ENCODE measurements around the gene NATD1.

The NATD1 gene

GRCh38 chr17:21296097-21297025, 43.2 kb upstream of the NATD1 start:
- Histone ChIP-seq H3K36me3 (ENCODE audit: insufficient read depth, low read length) (peaks cover 7% of the 10 kb centered on the region; the same call in 1 of the 2 replicates), H2AFZ (ENCODE audit: low read length, unreplicated experiment) (no peak overlapping the region), H3K4me1 (ENCODE audit: control insufficient read depth, insufficient read depth, low read length, unreplicated experiment) (no peaks in the 10 kb centered on the region), H3K79me2 (ENCODE audit: control insufficient read depth, insufficient read depth, low read length, unreplicated experiment) (peaks cover 61% of the 10 kb centered on the region), H3K27ac (ENCODE audit: low read depth, low read length) (no peak overlapping the region), H3K27me3 (ENCODE audit: insufficient read depth, low read length) (no peaks in the 10 kb centered on the region), H3K4me3 (ENCODE audit: low read depth, low read length) (no peak overlapping the region)

GRCh38 chr17:21295036-21295952, 42.1 kb upstream of the NATD1 start:
- Histone ChIP-seq H3K27ac (ENCODE audit: low read depth, low read length) (no peak overlapping the region), H2AFZ (ENCODE audit: low read length, unreplicated experiment) (no peak overlapping the region), H3K79me2 (ENCODE audit: control insufficient read depth, insufficient read depth, low read length, unreplicated experiment) (peaks cover 70% of the 10 kb centered on the region), H3K36me3 (ENCODE audit: insufficient read depth, low read length) (peaks cover 5% of the 10 kb centered on the region; the same call in 1 of the 2 replicates), H3K4me3 (ENCODE audit: low read depth, low read length) (no peak overlapping the region), H3K27me3 (ENCODE audit: insufficient read depth, low read length) (no peaks in the 10 kb centered on the region), H3K4me1 (ENCODE audit: control insufficient read depth, insufficient read depth, low read length, unreplicated experiment) (peaks cover under 1% of the 10 kb centered on the region)

- Histone ChIP-seq H3K27me3 (ENCODE audit: insufficient read depth, low read length) (no peaks in the 10 kb centered on the region), H3K79me2 (ENCODE audit: control insufficient read depth, insufficient read depth, low read length, unreplicated experiment) (peaks cover 78% of the 10 kb centered on the region)
These were observed 41.3 kb upstream of the NATD1 start for GRCh38 chr17:21294321-21295035.

GRCh38 chr17:21293831-21294210, 40.6 kb upstream of the NATD1 start:
- Histone ChIP-seq H3K79me2 (ENCODE audit: control insufficient read depth, insufficient read depth, low read length, unreplicated experiment) (peaks cover 85% of the 10 kb centered on the region), H3K4me3 (ENCODE audit: low read depth, low read length) (no peak overlapping the region), H2AFZ (ENCODE audit: low read length, unreplicated experiment) (no peak overlapping the region), H3K4me1 (ENCODE audit: control insufficient read depth, insufficient read depth, low read length, unreplicated experiment) (peaks cover 15% of the 10 kb centered on the region), H3K27ac (ENCODE audit: low read depth, low read length) (no peak overlapping the region), H3K36me3 (ENCODE audit: insufficient read depth, low read length) (no peaks in the 10 kb centered on the region), H3K27me3 (ENCODE audit: insufficient read depth, low read length) (no peaks in the 10 kb centered on the region)

More at GRCh38 chr17:21294321-21295035, 41.3 kb upstream of the NATD1 start:
- no peak overlapping the region for H2AFZ ChIP-seq (ENCODE audit: low read length, unreplicated experiment)
- peaks cover 9% of the 10 kb centered on the region for H3K4me1 ChIP-seq (ENCODE audit: control insufficient read depth, insufficient read depth, low read length, unreplicated experiment)
- H3K36me3 ChIP-seq (ENCODE audit: insufficient read depth, low read length): no peaks in the 10 kb centered on the region
- H3K4me3 ChIP-seq (ENCODE audit: low read depth, low read length): no peak overlapping the region
- no peak overlapping the region for H3K27ac ChIP-seq (ENCODE audit: low read depth, low read length)

- Histone ChIP-seq H3K36me3 (ENCODE audit: insufficient read depth, low read length) (no peaks in the 10 kb centered on the region), H3K27ac (ENCODE audit: low read depth, low read length) (no peak overlapping the region), H2AFZ (ENCODE audit: low read length, unreplicated experiment) (no peak overlapping the region), H3K4me1 (ENCODE audit: control insufficient read depth, insufficient read depth, low read length, unreplicated experiment) (peaks cover 22% of the 10 kb centered on the region), H3K79me2 (ENCODE audit: control insufficient read depth, insufficient read depth, low read length, unreplicated experiment) (peaks cover 92% of the 10 kb centered on the region), H3K4me3 (ENCODE audit: low read depth, low read length) (no peak overlapping the region), H3K27me3 (ENCODE audit: insufficient read depth, low read length) (no peaks in the 10 kb centered on the region)
These were observed 39.9 kb upstream of the NATD1 start for GRCh38 chr17:21292867-21293830.

GRCh38 chr17:21291862-21292261, 38.7 kb upstream of the NATD1 start:
- no peak overlapping the region for H2AFZ ChIP-seq (ENCODE audit: low read length, unreplicated experiment)
- no peaks in the 10 kb centered on the region for H3K27me3 ChIP-seq (ENCODE audit: insufficient read depth, low read length)
- peaks cover 32% of the 10 kb centered on the region for H3K4me1 ChIP-seq (ENCODE audit: control insufficient read depth, insufficient read depth, low read length, unreplicated experiment)
- H3K36me3 ChIP-seq (ENCODE audit: insufficient read depth, low read length): no peaks in the 10 kb centered on the region
- H3K4me3 ChIP-seq (ENCODE audit: low read depth, low read length): no peak overlapping the region
- peaks cover 94% of the 10 kb centered on the region for H3K79me2 ChIP-seq (ENCODE audit: control insufficient read depth, insufficient read depth, low read length, unreplicated experiment)
- no peak overlapping the region for H3K27ac ChIP-seq (ENCODE audit: low read depth, low read length)

GRCh38 chr17:21291357-21291756, 38.1 kb upstream of the NATD1 start:
- Histone ChIP-seq H3K27ac (ENCODE audit: low read depth, low read length) (no peak overlapping the region), H3K36me3 (ENCODE audit: insufficient read depth, low read length) (no peaks in the 10 kb centered on the region), H3K4me3 (ENCODE audit: low read depth, low read length) (no peak overlapping the region), H2AFZ (ENCODE audit: low read length, unreplicated experiment) (no peak overlapping the region), H3K27me3 (ENCODE audit: insufficient read depth, low read length) (no peaks in the 10 kb centered on the region), H3K4me1 (ENCODE audit: control insufficient read depth, insufficient read depth, low read length, unreplicated experiment) (peaks cover 35% of the 10 kb centered on the region), H3K79me2 (ENCODE audit: control insufficient read depth, insufficient read depth, low read length, unreplicated experiment) (peaks cover 92% of the 10 kb centered on the region)

- Histone ChIP-seq H2AFZ (ENCODE audit: low read length, unreplicated experiment) (no peak overlapping the region), H3K79me2 (ENCODE audit: control insufficient read depth, insufficient read depth, low read length, unreplicated experiment) (peaks cover 93% of the 10 kb centered on the region), H3K4me1 (ENCODE audit: control insufficient read depth, insufficient read depth, low read length, unreplicated experiment) (peaks cover 35% of the 10 kb centered on the region), H3K27ac (ENCODE audit: low read depth, low read length) (no peak overlapping the region), H3K36me3 (ENCODE audit: insufficient read depth, low read length) (no peaks in the 10 kb centered on the region), H3K27me3 (ENCODE audit: insufficient read depth, low read length) (no peaks in the 10 kb centered on the region), H3K4me3 (ENCODE audit: low read depth, low read length) (no peak overlapping the region)
These were observed 36.8 kb upstream of the NATD1 start for GRCh38 chr17:21289902-21290571.

GRCh38 chr17:21289175-21289901, 36.1 kb upstream of the NATD1 start:
- peaks cover 35% of the 10 kb centered on the region for H3K4me1 ChIP-seq (ENCODE audit: control insufficient read depth, insufficient read depth, low read length, unreplicated experiment)
- no peaks in the 10 kb centered on the region for H3K27me3 ChIP-seq (ENCODE audit: insufficient read depth, low read length)
- no peak overlapping the region; the same call in 1 of the 2 replicates for H3K4me3 ChIP-seq (ENCODE audit: low read depth, low read length)
- H3K27ac ChIP-seq (ENCODE audit: low read depth, low read length): 0 out of 2 replicates have a peak overlapping the region, but pooled peaks have one; percentile 64
- H3K79me2 ChIP-seq (ENCODE audit: control insufficient read depth, insufficient read depth, low read length, unreplicated experiment): peaks cover 91% of the 10 kb centered on the region
- H3K36me3 ChIP-seq (ENCODE audit: insufficient read depth, low read length): no peaks in the 10 kb centered on the region
- H2AFZ ChIP-seq (ENCODE audit: low read length, unreplicated experiment): no peak overlapping the region

Measured in ACC112 (cell line).